GM23248 (cell line): ENCODE results near the gene BHLHE23.

Experiments used
- EZH2 ChIP-seq: fragments of 200-600 bp; sonication (generic); IDR thresholded peaks from 2 replicates; pipeline ENCODE4 v1.6.1; 2018; ENCODE audit warnings: antibody characterized with exemption, mild to moderate bottlenecking; ENCODE audit not compliant: insufficient read depth, poor library complexity, severe bottlenecking
- EZH2phosphoT487 ChIP-seq: fragments of 200-600 bp; sonication (generic); IDR thresholded peaks from 2 replicates; pipeline ENCODE4 v1.6.1; 2018; ENCODE audit warnings: antibody characterized with exemption, moderate library complexity, mild to moderate bottlenecking, low read depth; ENCODE audit not compliant: insufficient read depth

- TF ChIP-seq EZH2 (no peak), EZH2phosphoT487 (no peak)
These were observed 29.5 kb upstream of the BHLHE23 start for GRCh38 chr20:63036291-63036690.
